Breast epithelium (tissue), 4 donors: ENCODE data around the gene GIPC2. TPM values are rescaled to one million over a fixed set of nuclear protein-coding genes. Genes with fewer than 3 reads are reported as not detected.
"Not testable (repeated sequence)": the region's sequence is repeated elsewhere in the genome, so short reads cannot be mapped to it uniquely, and the experiment has no call there.

Experiments
- DNase-seq, 2 donors: peaks; one replicate each; pipeline ENCODE4 v3.0.0-alpha.2; 2019; ENCODE audit warnings: low spot score in 2 of 2
- H3K27ac ChIP-seq, 2 donors: fragments of 200-600 bp; sonication (generic) in 1 of 2; one replicate each; pipeline ENCODE4 v1.5.1; 2016 to 2019; ENCODE audit warnings: mild to moderate bottlenecking in 1 of 2
- H3K27me3 ChIP-seq, 2 donors: fragments of 200-600 bp; sonication (generic) in 1 of 2; one replicate each; pipeline versions ENCODE4 v1.5.1 to v1.6.0; 2017 to 2019; ENCODE audit warnings: control low read depth in 1 of 2, mild to moderate bottlenecking in 1 of 2
- H3K36me3 ChIP-seq: fragments of 200-600 bp; one replicate; pipeline ENCODE4 v1.5.1; 2019
- H3K4me1 ChIP-seq, 2 donors: fragments of 200-600 bp; sonication (generic); one replicate each; pipeline ENCODE4 v1.5.1; 2016 to 2019; ENCODE audit warnings: control low read depth in 1 of 2
- H3K4me3 ChIP-seq, 3 donors: fragments of 200-600 bp; sonication (generic); 1 replicate in 2 of 3; 2 replicates in 1 of 3; pipeline ENCODE4 v1.5.1; 2016 to 2019; ENCODE audit warnings: mild to moderate bottlenecking in 3 of 3, moderate library complexity in 2 of 3
- H3K9me3 ChIP-seq, 2 donors: fragments of 200-600 bp; sonication (generic) in 1 of 2; one replicate each; pipeline ENCODE4 v1.5.1; 2016 to 2019; ENCODE audit warnings: control low read depth in 1 of 2
- POLR2A ChIP-seq: fragments of 450-650 bp; IDR thresholded peaks from one replicate; pipeline ENCODE4 v1.6.1; 2016; ENCODE audit warnings: antibody characterized with exemption, mild to moderate bottlenecking, moderate library complexity
- POLR2AphosphoS5 ChIP-seq, 3 donors: sonication (generic); formaldehyde crosslinking; IDR thresholded peaks; one replicate each; pipeline ENCODE4 v1.6.1; 2017; ENCODE audit warnings: antibody characterized with exemption in 3 of 3
- intact Hi-C: fragments of 100-400 bp; cut with DNase I; formaldehyde crosslinking; loops from one replicate; pipeline ENCODE4 v1.15.1; 2023; ENCODE audit warnings: low total_unique reads
- total RNA-seq, 3 donors: library from RNA; depleted of rRNA; stranded (reverse); fragments of >200 nt; gene quantifications; one replicate each; pipeline ENCODE4 v1.1.0, GENCODE V29; 2016
- TF ChIP-seq, protein P1 (sequence below), 3 donors: fragments of 450-650 bp; IDR thresholded peaks; one replicate each; pipeline ENCODE4 v1.5.1; 2016 to 2017; ENCODE audit warnings: antibody characterized with exemption in 3 of 3, mild to moderate bottlenecking in 3 of 3, moderate library complexity in 3 of 3

The GIPC2 gene
- total RNA-seq, 3 donors from 2014 or later, result 2.6 to 3.6 (median 2.6) TPM

DNA sequence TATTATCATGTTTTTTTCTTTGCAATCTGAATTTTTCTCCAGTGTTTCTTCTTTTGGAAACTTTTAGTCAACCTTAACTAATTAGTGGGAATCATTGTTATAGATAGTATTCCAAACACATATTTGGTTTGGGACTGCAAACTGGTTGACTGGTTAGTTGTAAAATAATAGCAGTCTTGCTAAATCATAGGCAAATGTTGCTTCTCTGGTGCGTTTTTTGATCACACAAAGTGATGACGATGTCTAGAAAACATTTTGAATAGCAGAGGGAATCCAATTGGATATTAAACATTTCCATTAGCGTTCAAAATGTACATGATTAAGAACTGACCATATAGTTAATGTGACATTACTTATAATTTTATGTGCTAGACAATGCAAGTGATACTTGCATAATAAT is 36.5 kb upstream of the GIPC2 start:
- DNase-seq, result no peak
- intact Hi-C loops, result no loop called here

DNA sequence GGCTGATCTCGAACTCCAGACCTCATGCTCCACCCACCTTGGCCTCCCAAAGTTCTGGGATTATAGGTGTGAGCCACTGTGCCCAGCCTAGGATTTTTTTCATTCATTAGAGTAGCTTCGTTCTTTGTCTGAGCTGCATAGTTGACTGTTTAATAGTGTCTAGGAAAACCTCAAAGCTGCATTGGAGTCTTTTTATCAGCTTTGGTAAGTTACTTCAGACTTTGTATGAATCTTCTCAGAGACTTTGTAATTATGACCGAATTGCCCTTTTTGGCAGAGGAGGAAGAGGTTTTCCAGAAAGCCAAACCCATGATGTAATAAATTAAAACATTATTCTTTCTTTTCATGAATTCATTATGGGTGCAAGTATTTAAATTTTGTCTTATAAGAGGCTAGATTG is 35.9 kb upstream of the GIPC2 start:
- H3K27me3 ChIP-seq, result no peaks in the 10 kb centered on the region
- no peaks in the 10 kb centered on the region for H3K4me1 ChIP-seq
- no peak overlapping the region for H3K27ac ChIP-seq
- H3K4me3 ChIP-seq, result no peak overlapping the region
- no peak for DNase-seq
- no peaks in the 10 kb centered on the region for H3K36me3 ChIP-seq
- intact Hi-C loops, result no loop called here
- no peaks in the 10 kb centered on the region for H3K9me3 ChIP-seq
- no peak for TF ChIP-seq POLR2AphosphoS5 (IDR thresholded peaks at IDR 0.05)
- TF ChIP-seq, protein P1, sequence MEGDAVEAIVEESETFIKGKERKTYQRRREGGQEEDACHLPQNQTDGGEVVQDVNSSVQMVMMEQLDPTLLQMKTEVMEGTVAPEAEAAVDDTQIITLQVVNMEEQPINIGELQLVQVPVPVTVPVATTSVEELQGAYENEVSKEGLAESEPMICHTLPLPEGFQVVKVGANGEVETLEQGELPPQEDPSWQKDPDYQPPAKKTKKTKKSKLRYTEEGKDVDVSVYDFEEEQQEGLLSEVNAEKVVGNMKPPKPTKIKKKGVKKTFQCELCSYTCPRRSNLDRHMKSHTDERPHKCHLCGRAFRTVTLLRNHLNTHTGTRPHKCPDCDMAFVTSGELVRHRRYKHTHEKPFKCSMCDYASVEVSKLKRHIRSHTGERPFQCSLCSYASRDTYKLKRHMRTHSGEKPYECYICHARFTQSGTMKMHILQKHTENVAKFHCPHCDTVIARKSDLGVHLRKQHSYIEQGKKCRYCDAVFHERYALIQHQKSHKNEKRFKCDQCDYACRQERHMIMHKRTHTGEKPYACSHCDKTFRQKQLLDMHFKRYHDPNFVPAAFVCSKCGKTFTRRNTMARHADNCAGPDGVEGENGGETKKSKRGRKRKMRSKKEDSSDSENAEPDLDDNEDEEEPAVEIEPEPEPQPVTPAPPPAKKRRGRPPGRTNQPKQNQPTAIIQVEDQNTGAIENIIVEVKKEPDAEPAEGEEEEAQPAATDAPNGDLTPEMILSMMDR (IDR thresholded peaks at IDR 0.05), result no peak
- TF ChIP-seq POLR2A, result no peak

More for the DNA sequence above, 36.5 kb upstream of the GIPC2 start:
- Histone ChIP-seq H3K36me3 (no peaks in the 10 kb centered on the region), H3K27ac (no peak overlapping the region), H3K4me3 (peak overlapping the region in 2 of 3 donors; percentile 3 to 10), H3K4me1 (no peaks in the 10 kb centered on the region), H3K27me3 (no peaks in the 10 kb centered on the region), H3K9me3 (no peaks in the 10 kb centered on the region)
- no peak for TF ChIP-seq POLR2AphosphoS5 (IDR thresholded peaks at IDR 0.05)

DNA sequence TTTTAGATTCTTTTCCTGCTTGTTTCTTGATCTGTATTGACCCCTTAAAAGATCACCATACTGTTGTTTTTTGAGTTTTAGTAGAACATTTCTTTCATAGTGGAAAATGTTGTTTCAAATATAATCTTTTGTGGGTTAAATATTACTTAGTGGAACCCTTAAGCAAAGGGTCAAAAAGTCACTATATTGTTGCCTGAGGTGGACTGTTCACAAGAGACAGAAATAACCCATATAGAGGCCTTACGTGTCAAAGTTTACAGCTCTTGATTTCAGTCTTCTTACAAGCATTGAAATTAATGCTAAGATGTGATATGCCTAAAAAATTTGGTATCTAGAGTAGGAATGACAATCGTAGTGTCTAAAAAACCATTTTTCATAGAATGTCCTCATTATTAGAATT is 34.7 kb upstream of the GIPC2 start:
- Histone ChIP-seq H3K27ac (no peak overlapping the region), H3K9me3 (no peaks in the 10 kb centered on the region), H3K4me3 (no peak overlapping the region), H3K36me3 (no peaks in the 10 kb centered on the region), H3K27me3 (no peaks in the 10 kb centered on the region), H3K4me1 (no peaks in the 10 kb centered on the region)
- no peak for DNase-seq
- TF ChIP-seq POLR2A (no peak), POLR2AphosphoS5 (IDR thresholded peaks at IDR 0.05) (no peak)
- TF ChIP-seq, protein P1 (IDR thresholded peaks at IDR 0.05), result no peak
- intact Hi-C loops, result no loop called here

DNA sequence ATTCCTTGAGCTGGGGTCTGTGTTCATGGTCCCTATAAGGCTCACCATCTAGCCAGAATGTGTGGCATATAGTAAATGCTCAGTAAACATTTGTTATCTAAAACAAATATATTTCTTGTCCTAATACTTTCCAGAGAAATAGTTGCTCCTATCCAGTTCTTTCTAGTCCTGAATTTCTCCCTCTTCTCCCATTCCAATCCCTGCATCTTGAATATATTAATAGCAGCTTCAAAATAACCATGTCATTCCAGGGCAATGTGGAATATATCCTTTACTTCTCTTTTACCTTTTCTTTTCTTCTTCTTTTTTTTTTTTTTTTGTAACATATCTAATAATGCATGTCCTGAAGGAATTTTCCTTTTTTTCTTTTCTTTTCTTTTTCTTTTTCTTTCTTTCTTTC is 30.6 kb upstream of the GIPC2 start:
- intact Hi-C loops, result no loop called here
- no peak overlapping the region for H3K4me3 ChIP-seq
- H3K27ac ChIP-seq, result no peak overlapping the region
- H3K36me3 ChIP-seq, result no peaks in the 10 kb centered on the region
- TF ChIP-seq, protein P1 (IDR thresholded peaks at IDR 0.05), result no peak
- no peak for TF ChIP-seq POLR2A
- no peak for TF ChIP-seq POLR2AphosphoS5 (IDR thresholded peaks at IDR 0.05)
- DNase-seq, result no peak
- no peaks in the 10 kb centered on the region for H3K9me3 ChIP-seq
- H3K27me3 ChIP-seq, result no peaks in the 10 kb centered on the region
- H3K4me1 ChIP-seq, result no peaks in the 10 kb centered on the region

DNA sequence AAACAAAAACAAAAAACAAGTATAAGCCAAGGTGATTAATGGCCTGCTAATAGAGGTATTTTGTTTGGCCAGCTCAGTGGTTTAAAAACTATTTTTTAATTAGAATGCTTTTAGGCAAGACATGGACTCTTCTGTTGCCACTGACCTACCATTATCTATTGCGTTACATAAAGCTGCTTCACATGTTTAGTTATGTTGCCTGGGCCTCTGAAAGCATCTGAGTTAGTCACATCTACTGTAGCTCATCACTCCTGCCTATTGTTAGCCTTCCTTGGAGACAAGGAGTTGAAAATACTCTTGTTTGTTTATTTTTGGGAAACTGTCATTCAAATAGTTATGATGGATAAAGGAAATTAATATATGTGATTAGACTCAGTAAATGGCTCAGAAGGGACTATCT is 26.7 kb upstream of the GIPC2 start:
- Histone ChIP-seq H3K36me3 (no peaks in the 10 kb centered on the region), H3K9me3 (no peaks in the 10 kb centered on the region), H3K27me3 (no peaks in the 10 kb centered on the region), H3K4me1 (no peaks in the 10 kb centered on the region), H3K4me3 (no peak overlapping the region), H3K27ac (no peak overlapping the region)
- TF ChIP-seq POLR2AphosphoS5 (IDR thresholded peaks at IDR 0.05) (no peak), POLR2A (no peak)
- TF ChIP-seq, protein P1 (IDR thresholded peaks at IDR 0.05), result no peak
- intact Hi-C loops, result no loop called here
- no peak for DNase-seq

DNA sequence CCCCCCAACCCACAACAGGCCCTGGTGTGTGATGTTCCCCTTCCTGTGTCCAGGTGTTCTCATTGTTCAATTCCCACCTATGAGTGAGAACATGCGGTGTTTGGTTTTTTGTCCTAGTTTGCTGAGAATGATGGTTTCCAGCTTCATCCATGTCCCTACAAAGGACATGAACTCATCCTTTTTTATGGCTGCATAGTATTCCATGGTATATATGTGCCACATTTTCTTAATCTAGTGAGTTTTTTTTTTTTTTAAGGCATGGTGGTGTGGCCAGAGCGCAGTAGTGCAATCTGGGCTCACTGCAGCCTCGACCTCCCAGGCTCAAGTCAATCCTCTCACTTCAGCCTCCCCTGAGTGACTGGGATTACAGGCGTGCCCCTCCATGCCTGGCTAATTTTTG is 24.6 kb upstream of the GIPC2 start:
- intact Hi-C loops, H3K27me3 ChIP-seq, DNase-seq: not testable (repeated sequence)

More for the DNA sequence above, 24.6 kb upstream of the GIPC2 start:
- H3K27ac ChIP-seq, H3K4me3 ChIP-seq, H3K4me1 ChIP-seq, H3K36me3 ChIP-seq, H3K9me3 ChIP-seq: not testable (repeated sequence)
